GM18861 (cell line): ENCODE data around the gene LUC7L.

Experiments used
- ATAC-seq: cut with Tn5 transposase; IDR thresholded peaks from one replicate; pipeline ENCODE4 v1.9.1; 2021; ENCODE audit not compliant: unreplicated experiment

The LUC7L gene

DNA sequence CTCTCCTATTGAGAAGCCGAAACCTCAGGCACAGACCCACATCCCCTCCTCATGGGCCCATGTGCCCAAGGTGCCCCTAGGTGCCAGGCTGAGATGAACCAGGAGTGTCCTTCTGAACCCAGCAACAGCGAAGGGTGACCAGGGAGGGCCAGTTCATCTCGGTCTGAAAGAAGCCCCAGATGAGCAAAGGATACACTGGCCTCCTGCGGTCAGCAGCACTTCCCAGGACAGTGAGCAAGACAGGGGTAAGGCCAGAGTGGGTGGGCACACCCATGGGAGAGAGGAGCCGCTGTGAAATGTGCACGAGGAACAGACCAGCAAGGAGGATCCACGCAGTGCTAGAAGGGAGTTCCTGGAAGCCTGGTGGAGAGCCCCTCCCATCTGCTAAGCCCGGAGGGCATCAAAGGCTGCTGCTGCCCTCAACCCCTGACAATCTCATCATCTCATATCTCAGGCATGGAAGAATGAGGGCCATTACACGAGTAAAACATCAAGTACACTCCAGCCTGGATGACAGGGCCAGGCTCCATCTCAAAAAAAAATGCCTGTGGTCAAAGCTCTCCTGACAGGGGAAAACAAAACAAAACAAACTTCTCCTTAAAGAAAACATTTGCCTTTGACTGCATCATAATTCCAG is 80.1 kb downstream of the LUC7L start:
- ATAC-seq: no peak

DNA sequence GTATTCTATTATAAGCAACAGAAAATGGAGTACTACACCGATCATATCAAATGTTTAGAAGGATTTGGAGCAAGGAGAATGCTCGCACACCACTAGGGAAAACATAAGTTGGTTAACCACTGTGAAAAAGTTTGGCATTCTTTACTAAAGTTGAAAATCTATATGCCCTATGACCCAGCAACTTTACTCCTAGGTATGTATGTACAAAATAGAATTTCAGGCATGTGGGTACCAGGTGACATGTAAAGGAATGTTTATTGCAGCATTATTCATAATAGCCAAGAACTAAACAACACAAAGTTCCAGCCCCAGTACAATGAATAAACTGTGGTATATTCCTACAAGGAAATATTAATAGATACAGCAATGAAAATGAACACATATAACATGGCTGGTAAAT is 82.6 kb downstream of the LUC7L start:
- ATAC-seq: no peak

DNA sequence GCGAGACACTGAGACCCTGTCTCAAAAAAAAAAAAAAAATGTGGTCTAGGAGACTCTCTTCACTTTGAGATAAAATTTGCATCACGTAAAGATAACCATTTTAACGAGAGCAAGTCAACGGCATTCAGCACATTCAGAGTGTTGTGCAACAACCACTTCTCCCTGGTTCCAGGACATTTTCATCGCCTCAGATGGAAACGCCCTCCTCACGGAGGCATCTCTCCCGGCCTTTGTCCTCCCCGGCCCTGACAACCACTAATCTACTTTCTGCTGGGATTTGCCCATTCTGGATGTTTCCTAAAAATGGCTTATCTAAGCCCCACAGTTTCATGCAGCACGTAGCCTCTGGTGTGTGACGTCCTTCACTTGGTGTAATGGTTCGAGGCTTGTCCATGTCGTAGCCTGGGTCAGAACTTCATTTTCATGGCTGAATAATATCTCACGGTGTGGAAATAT is 84.4 kb downstream of the LUC7L start:
- no peak for ATAC-seq

DNA sequence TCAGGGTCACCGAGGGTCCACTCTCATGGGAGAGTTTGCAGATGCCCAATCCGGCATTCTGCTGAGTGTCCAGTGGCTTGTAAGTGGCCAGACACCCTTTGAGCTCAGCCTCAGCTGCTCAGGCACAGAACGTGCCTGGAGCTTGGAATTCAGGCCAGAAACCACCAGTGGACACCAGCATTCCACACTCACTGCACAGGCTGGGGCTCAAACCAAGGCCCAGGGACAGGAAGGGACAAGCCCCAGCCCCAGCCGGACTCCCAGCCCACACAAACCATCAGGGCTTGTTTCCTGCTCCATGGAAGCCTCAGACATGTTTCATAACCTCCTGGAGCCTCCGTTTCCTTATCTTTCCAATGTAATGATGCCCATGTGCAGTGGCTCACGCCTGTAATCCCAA is 85.8 kb downstream of the LUC7L start:
- no peak for ATAC-seq

DNA sequence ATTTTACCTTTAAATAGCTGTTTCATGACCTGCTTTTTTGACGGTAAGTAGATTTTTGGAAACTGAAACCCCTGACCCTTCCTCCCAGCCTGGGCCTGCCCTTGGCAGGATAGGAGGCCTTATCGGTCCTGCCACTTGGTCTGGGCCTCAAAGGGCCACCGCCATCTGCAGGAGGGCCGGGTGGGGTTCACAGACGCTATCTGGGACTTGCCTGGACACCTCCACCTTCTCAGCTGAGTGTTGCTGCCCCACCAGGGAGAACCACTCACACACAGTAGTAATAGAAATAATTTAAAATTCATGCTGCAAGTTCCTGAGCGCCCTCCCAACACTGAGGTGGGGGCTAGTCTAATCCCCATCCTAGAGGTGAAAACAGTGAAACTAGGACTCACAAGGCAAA is 86.2 kb downstream of the LUC7L start:
- ATAC-seq: no peak

DNA sequence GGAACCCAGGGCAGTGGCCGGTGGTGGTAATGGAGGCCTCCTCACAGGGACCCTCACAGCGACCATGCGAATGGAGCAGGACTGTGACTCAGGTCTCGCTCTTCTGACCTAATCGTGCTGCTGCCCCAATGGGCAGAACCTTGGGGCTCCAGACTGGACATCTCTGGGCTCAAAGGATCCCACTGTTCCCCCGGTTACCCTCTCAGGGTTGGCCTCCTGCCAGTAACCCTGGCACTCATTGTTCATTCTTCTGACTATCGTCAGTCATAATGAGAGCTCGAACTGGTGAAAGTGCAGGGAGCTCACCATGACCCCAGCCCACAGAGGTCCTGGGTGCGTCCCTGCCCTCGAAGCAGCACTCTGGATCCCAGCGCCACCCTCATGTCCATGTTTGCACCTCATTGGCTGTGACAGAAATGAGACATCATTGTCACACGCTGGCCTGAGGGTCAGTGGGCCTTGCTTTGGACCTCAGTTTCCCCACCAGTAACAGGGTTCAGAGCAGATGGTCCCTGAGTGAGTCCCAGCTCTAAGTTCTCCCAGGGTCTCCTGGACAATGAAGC is 86.8 kb downstream of the LUC7L start:
- ATAC-seq: no peak

DNA sequence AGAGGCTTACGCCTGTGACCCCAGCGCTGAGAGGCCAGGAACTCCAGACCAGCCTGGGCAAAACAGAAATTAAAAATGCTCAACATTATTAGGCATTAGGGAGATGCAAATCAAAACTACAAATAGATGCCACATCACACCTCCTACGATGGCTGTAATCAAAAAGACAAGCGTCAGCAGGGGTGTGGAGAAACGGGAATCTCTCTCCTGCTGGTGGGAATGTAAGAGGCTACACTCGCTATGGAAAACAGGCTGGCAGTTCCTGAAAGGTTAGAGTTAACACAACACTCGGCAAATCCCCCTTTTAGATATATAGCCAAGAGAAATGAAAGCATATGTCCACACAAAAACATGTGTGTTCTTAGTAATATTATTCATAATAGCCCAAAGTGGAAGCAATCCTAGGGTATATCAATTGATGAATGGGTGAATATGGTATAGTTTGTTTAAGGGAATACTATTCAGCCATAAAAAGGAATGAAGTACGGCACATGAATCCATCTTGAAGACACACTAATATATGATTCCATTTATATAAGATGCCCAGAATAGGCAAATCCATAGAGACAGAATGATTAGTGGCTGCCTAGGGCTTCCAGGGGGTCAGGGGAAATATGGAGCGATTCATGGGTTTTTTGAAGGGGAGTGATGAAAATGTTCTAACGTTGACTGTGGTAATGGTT is 88.9 kb downstream of the LUC7L start:
- no peak for ATAC-seq
